Panc1 (cell line): ENCODE results near the gene ASRGL1. TPM values are rescaled to one million over a fixed set of nuclear protein-coding genes. Genes with fewer than 3 reads are reported as not detected.
A peak's percentile ranks its signal among the peaks of the same experiment; 100 is the strongest.

ENCODE experiments used
- ATAC-seq: fragments of 200-7000 bp; cut with Tn5 transposase; 2 replicates; pipeline ENCODE4 v1.9.1; 2020; ENCODE audit warnings: mild to moderate bottlenecking, moderate library complexity
- BruUV-seq: library from RNA; stranded (reverse); fragments of 400-500 nt; replicated peaks from 2 replicates; lab custom pipeline; 2021; lab: Mats Ljungman, UMichigan
- CTCF ChIA-PET: fragments of 300-600 bp; sonication (Branson Sonifier 250); formaldehyde crosslinking; loops from one replicate; lab custom pipeline; 2022; ENCODE audit warnings: antibody characterized with exemption; lab: Charles Lee
- POLR2A ChIA-PET: fragments of 300-600 bp; sonication (Branson Sonifier 250); formaldehyde crosslinking; loops from one replicate; lab custom pipeline; 2022; ENCODE audit warnings: antibody characterized with exemption; lab: Charles Lee
- DNase-seq: peaks from one replicate; pipeline ENCODE4 v3.0.0-alpha.2; 2010; ENCODE audit warnings: low read depth, low spot score
- H3K27ac ChIP-seq: 2 replicates; pipeline ENCODE4 v1.5.1; 2011; ENCODE audit warnings: mild to moderate bottlenecking, low read length, inconsistent platforms
- H3K27me3 ChIP-seq: fragments of 200-500 bp; sonication (Bioruptor generic); 2 replicates; pipeline ENCODE4 v1.6.0; 2014; ENCODE audit warnings: low read length, inconsistent platforms; ENCODE audit not compliant: control insufficient read depth, insufficient read depth
- H3K36me3 ChIP-seq: fragments of 200-500 bp; sonication (Bioruptor generic); 2 replicates; pipeline ENCODE4 v1.5.1; 2014; ENCODE audit warnings: inconsistent platforms, mild to moderate bottlenecking, low read length, moderate library complexity; ENCODE audit not compliant: control insufficient read depth, insufficient read depth
- H3K4me1 ChIP-seq: 2 replicates; pipeline ENCODE4 v1.5.1; 2011; ENCODE audit warnings: inconsistent platforms, mild to moderate bottlenecking, low read length, moderate library complexity; ENCODE audit not compliant: control insufficient read depth, insufficient read depth
- H3K4me3 ChIP-seq, 2 experiments: 2 replicates each; pipeline ENCODE4 v1.5.1; 2011 to 2012; ENCODE audit warnings: low read depth in 2 of 2, low read length in 2 of 2, mild to moderate bottlenecking in 2 of 2, inconsistent platforms in 1 of 2, moderate library complexity in 1 of 2
- H3K9me3 ChIP-seq: fragments of 200-500 bp; sonication (Bioruptor generic); 2 replicates; pipeline ENCODE4 v1.5.1; 2014; ENCODE audit warnings: low read depth, mild to moderate bottlenecking, inconsistent platforms, low read length, moderate library complexity; ENCODE audit not compliant: control insufficient read depth, insufficient read depth
- POLR2AphosphoS5 ChIP-seq: IDR thresholded peaks from 2 replicates; pipeline ENCODE4 v1.6.1; 2012; ENCODE audit warnings: mild to moderate bottlenecking, low read depth, low read length, moderate library complexity
- REST ChIP-seq, 2 experiments: IDR thresholded peaks; 2 replicates each; pipeline ENCODE4 v1.6.1; 2011 to 2012; ENCODE audit warnings: low read depth in 2 of 2, control low read depth in 1 of 2, low read length in 1 of 2, mild to moderate bottlenecking in 1 of 2, moderate library complexity in 1 of 2; ENCODE audit not compliant: insufficient read depth in 1 of 2
- SIN3A ChIP-seq: IDR thresholded peaks from 2 replicates; pipeline ENCODE4 v1.6.1; 2012; ENCODE audit warnings: low read depth, mild to moderate bottlenecking, low read length, moderate library complexity, borderline replicate concordance; ENCODE audit not compliant: insufficient read depth
- TCF7L2 ChIP-seq: IDR thresholded peaks from 2 replicates; pipeline ENCODE4 v1.6.1; 2011; ENCODE audit warnings: mild to moderate bottlenecking, low read depth, low read length, inconsistent platforms
- in situ Hi-C: cut with HindIII; loops from 2 replicates; pipeline ENCODE4 v1.10.0; 2016; ENCODE audit warnings: low sequenced_read_pairs, low pct_unique_long_range_greater_than_20kb
- intact Hi-C: fragments of 100-400 bp; cut with micrococcal nuclease; formaldehyde crosslinking; loops from one replicate; pipeline ENCODE4 v1.10.0; 2022; ENCODE audit not compliant: unreplicated experiment
- total RNA-seq: library from RNA; stranded (reverse); gene quantifications from one replicate; pipeline ENCODE4 v1.2.1, GENCODE V29; 2021; ENCODE audit not compliant: unreplicated experiment
- TF ChIP-seq, protein P1 (sequence below): fragments of 450-650 bp; IDR thresholded peaks from 2 replicates; pipeline ENCODE4 v1.5.1; 2017; ENCODE audit warnings: mild to moderate bottlenecking

The ASRGL1 gene
- total RNA-seq, 1 experiment from 2014 or later = 43.2 TPM

DNA sequence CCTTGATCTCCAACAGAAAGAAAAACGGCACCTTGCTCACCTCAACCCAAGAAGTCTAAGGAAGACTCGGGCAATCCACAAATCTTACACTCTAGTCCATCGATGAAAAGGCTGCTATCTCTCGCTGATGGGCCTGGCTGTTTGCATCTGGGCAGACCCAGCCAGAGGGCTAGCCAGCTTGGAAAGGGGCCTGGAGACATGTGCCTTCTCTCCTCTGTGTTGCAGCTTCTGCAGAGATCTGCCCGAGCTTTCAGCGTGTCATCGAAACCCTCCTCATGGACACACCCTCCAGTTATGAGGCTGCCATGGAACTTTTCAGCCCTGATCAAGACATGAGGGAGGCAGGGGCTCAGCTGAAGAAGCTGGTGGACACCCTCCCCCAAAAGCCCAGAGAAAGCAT, 84.7 kb downstream of the ASRGL1 start:
- CTCF ChIA-PET = interaction anchor here (3.2 kb wide), 1 partner anchor 27 kb away, joined by 25 read pairs; no protein-coding TSS in a partner anchor
- Histone ChIP-seq H3K36me3 (no peaks in the 10 kb centered on the region), H3K4me3 (no peak overlapping the region), H3K27ac (peak overlapping the region; percentile 98), H3K9me3 (no peaks in the 10 kb centered on the region), H3K27me3 (no peaks in the 10 kb centered on the region), H3K4me1 (peaks cover 35% of the 10 kb centered on the region)
- no TSS peak for BruUV-seq
- DNase-seq (no peak), ATAC-seq (no peak)
- TF ChIP-seq POLR2AphosphoS5 = no peak
- TF ChIP-seq TCF7L2 = no peak
- TF ChIP-seq REST (IDR thresholded peaks at IDR 0.05; ENCODE audit: insufficient read depth in 1 of 2, low read depth in 2 of 2, low read length in 1 of 2) = no peak
- TF ChIP-seq SIN3A = no peak
- TF ChIP-seq, protein P1, sequence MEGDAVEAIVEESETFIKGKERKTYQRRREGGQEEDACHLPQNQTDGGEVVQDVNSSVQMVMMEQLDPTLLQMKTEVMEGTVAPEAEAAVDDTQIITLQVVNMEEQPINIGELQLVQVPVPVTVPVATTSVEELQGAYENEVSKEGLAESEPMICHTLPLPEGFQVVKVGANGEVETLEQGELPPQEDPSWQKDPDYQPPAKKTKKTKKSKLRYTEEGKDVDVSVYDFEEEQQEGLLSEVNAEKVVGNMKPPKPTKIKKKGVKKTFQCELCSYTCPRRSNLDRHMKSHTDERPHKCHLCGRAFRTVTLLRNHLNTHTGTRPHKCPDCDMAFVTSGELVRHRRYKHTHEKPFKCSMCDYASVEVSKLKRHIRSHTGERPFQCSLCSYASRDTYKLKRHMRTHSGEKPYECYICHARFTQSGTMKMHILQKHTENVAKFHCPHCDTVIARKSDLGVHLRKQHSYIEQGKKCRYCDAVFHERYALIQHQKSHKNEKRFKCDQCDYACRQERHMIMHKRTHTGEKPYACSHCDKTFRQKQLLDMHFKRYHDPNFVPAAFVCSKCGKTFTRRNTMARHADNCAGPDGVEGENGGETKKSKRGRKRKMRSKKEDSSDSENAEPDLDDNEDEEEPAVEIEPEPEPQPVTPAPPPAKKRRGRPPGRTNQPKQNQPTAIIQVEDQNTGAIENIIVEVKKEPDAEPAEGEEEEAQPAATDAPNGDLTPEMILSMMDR = no peak
- in situ Hi-C loops (no loop called here), intact Hi-C loops (loop anchor here (5.0 kb wide), 1 partner anchor 120 kb away; no protein-coding TSS in a partner anchor)
- POLR2A ChIA-PET = no interaction called here

GRCh38 chr11:62423012-62423411, 85.8 kb downstream of the ASRGL1 start:
- ATAC-seq (no peak), DNase-seq (no peak)
- intact Hi-C loops = loop anchor here (5.0 kb wide), 1 partner anchor 119 kb away; no protein-coding TSS in a partner anchor
- in situ Hi-C loops = no loop called here
- TF ChIP-seq TCF7L2 = no peak
- TF ChIP-seq POLR2AphosphoS5 = no peak
- TF ChIP-seq, protein P1 = no peak
- no peak for TF ChIP-seq SIN3A
- TF ChIP-seq REST (IDR thresholded peaks at IDR 0.05; ENCODE audit: insufficient read depth in 1 of 2, low read depth in 2 of 2, low read length in 1 of 2) = no peak
- Histone ChIP-seq H3K36me3 (no peaks in the 10 kb centered on the region), H3K4me1 (peaks cover 41% of the 10 kb centered on the region), H3K27ac (peak overlapping the region; percentile 98), H3K27me3 (no peaks in the 10 kb centered on the region), H3K4me3 (no peak overlapping the region), H3K9me3 (no peaks in the 10 kb centered on the region)
- BruUV-seq = no TSS peak
- CTCF ChIA-PET = interaction anchor here (0.7 to 3.2 kb wide), 2 partner anchors 11 to 28 kb away, joined by 6 to 25 read pairs; no protein-coding TSS in a partner anchor
- POLR2A ChIA-PET = no interaction called here
